H7 (cell line): ENCODE results near the gene HSD17B11. TPM values are rescaled to one million over a fixed set of nuclear protein-coding genes. Genes with fewer than 3 reads are reported as not detected.
"Not testable (repeated sequence)": the region's sequence is repeated elsewhere in the genome, so short reads cannot be mapped to it uniquely, and the experiment has no call there.

Experiments used
- DNase-seq: peaks from one replicate; pipeline ENCODE4 v3.0.0; 2012
- H3K27me3 ChIP-seq: 2 replicates; pipeline ENCODE4 v1.6.0; 2011; ENCODE audit warnings: mild to moderate bottlenecking, low read length; ENCODE audit not compliant: control insufficient read depth, insufficient read depth
- H3K36me3 ChIP-seq: replicated peaks from 2 replicates; pipeline ENCODE4 v1.5.1; 2011; ENCODE audit warnings: low read length; ENCODE audit not compliant: control insufficient read depth, insufficient read depth
- H3K4me3 ChIP-seq: 2 replicates; pipeline ENCODE4 v1.5.1; 2011; ENCODE audit warnings: low read depth, mild to moderate bottlenecking, control low read depth, low read length, moderate library complexity; ENCODE audit not compliant: insufficient read depth
- total RNA-seq: library from RNA; depleted of rRNA; stranded (reverse); fragments of >200 nt; shearing (Covaris generic); gene quantifications from 2 replicates; pipeline ENCODE4 v1.2.3, GENCODE V29; 2014

HSD17B11 gene
- total RNA-seq, 1 experiment from 2014 or later = 20.9 TPM

GRCh38 chr4:87416965-87417364 is 26.0 kb upstream of the HSD17B11 start:
- no peak overlapping the region for H3K4me3 ChIP-seq
- no peaks in the 10 kb centered on the region for H3K27me3 ChIP-seq
- no peaks in the 10 kb centered on the region for H3K36me3 ChIP-seq
- no peak for DNase-seq

- no peak overlapping the region for H3K4me3 ChIP-seq
- DNase-seq = no peak
- H3K27me3 ChIP-seq = no peaks in the 10 kb centered on the region
- H3K36me3 ChIP-seq = no peaks in the 10 kb centered on the region
Observed at GRCh38 chr4:87414816-87415215, 23.8 kb upstream of the HSD17B11 start.

- H3K36me3 ChIP-seq = no peaks in the 10 kb centered on the region
- H3K4me3 ChIP-seq = no peak overlapping the region
- no peak for DNase-seq
- no peaks in the 10 kb centered on the region for H3K27me3 ChIP-seq
Observed at GRCh38 chr4:87410679-87411078, 19.7 kb upstream of the HSD17B11 start.

- Histone ChIP-seq H3K27me3 (no peaks in the 10 kb centered on the region), H3K4me3 (no peak overlapping the region), H3K36me3 (no peaks in the 10 kb centered on the region)
- no peak for DNase-seq
Observed at GRCh38 chr4:87410157-87410556, 19.2 kb upstream of the HSD17B11 start.

- Histone ChIP-seq H3K4me3 (no peak overlapping the region), H3K36me3 (no peaks in the 10 kb centered on the region), H3K27me3 (no peaks in the 10 kb centered on the region)
- no peak for DNase-seq
Observed at GRCh38 chr4:87409420-87409939, 18.5 kb upstream of the HSD17B11 start.

GRCh38 chr4:87406902-87407301 is 15.9 kb upstream of the HSD17B11 start:
- not testable (repeated sequence) for H3K27me3 ChIP-seq, H3K36me3 ChIP-seq, DNase-seq, H3K4me3 ChIP-seq

- H3K27me3 ChIP-seq = no peaks in the 10 kb centered on the region
- no peak overlapping the region for H3K4me3 ChIP-seq
- DNase-seq = no peak
- no peaks in the 10 kb centered on the region for H3K36me3 ChIP-seq
Observed at GRCh38 chr4:87406462-87406861, 15.5 kb upstream of the HSD17B11 start.

- H3K4me3 ChIP-seq = no peak overlapping the region
- no peak for DNase-seq
- H3K36me3 ChIP-seq = no peaks in the 10 kb centered on the region
- no peaks in the 10 kb centered on the region for H3K27me3 ChIP-seq
Observed at GRCh38 chr4:87405211-87405820, 14.3 kb upstream of the HSD17B11 start.

GRCh38 chr4:87403732-87404131 is 12.7 kb upstream of the HSD17B11 start:
- not testable (repeated sequence) for DNase-seq, H3K4me3 ChIP-seq, H3K36me3 ChIP-seq, H3K27me3 ChIP-seq

- Histone ChIP-seq H3K36me3 (no peaks in the 10 kb centered on the region), H3K27me3 (no peaks in the 10 kb centered on the region), H3K4me3 (no peak overlapping the region)
- no peak for DNase-seq
Observed at GRCh38 chr4:87399954-87400353, 9.0 kb upstream of the HSD17B11 start.

- Histone ChIP-seq H3K36me3 (no peaks in the 10 kb centered on the region), H3K4me3 (no peak overlapping the region), H3K27me3 (no peaks in the 10 kb centered on the region)
- peak; percentile 56 for DNase-seq
Observed at GRCh38 chr4:87399148-87399547, 8.2 kb upstream of the HSD17B11 start.

GRCh38 chr4:87395851-87396250 is 4.9 kb upstream of the HSD17B11 start:
- H3K4me3 ChIP-seq, DNase-seq, H3K27me3 ChIP-seq, H3K36me3 ChIP-seq: not testable (repeated sequence)

- H3K27me3 ChIP-seq, H3K4me3 ChIP-seq, DNase-seq, H3K36me3 ChIP-seq: not testable (repeated sequence)
Observed at GRCh38 chr4:87395073-87395472, 4.1 kb upstream of the HSD17B11 start.

GRCh38 chr4:87392183-87392582 is 1.2 kb upstream of the HSD17B11 start:
- Histone ChIP-seq H3K4me3 (no peak overlapping the region), H3K27me3 (no peaks in the 10 kb centered on the region), H3K36me3 (no peaks in the 10 kb centered on the region)
- DNase-seq = no peak

- DNase-seq = no peak
- no peaks in the 10 kb centered on the region for H3K27me3 ChIP-seq
- peak overlapping the region; percentile 48 for H3K4me3 ChIP-seq
- no peaks in the 10 kb centered on the region for H3K36me3 ChIP-seq
Observed at GRCh38 chr4:87391576-87392054, 627 bp upstream of the HSD17B11 start.

GRCh38 chr4:87390551-87390890 is 467 bp downstream of the HSD17B11 start:
- Histone ChIP-seq H3K4me3 (peak overlapping the region; percentile 48), H3K27me3 (no peaks in the 10 kb centered on the region), H3K36me3 (no peaks in the 10 kb centered on the region)

More at GRCh38 chr4:87390551-87390890, 467 bp downstream of the HSD17B11 start:
- DNase-seq = no peak
